HEK293 (cell line): ENCODE measurements around the gene C19orf38.

Source experiments
- CTCF ChIA-PET: fragments of 350-600 bp; formaldehyde crosslinking; extraction: SDS; loops from one replicate; lab custom pipeline; 2021; ENCODE audit warnings: antibody characterized with exemption; lab: Yijun Ruan, JAX
- POLR2A ChIA-PET: fragments of 300-600 bp; formaldehyde crosslinking; extraction: SDS; loops from one replicate; lab custom pipeline; 2020; ENCODE audit warnings: antibody characterized with exemption, inconsistent platforms; lab: Yijun Ruan, JAX
- H3K27ac ChIP-seq: fragments of 200-500 bp; sonication (Bioruptor generic); 2 replicates; pipeline ENCODE4 v1.5.1; 2014; ENCODE audit warnings: low read depth, low read length, control low read depth, inconsistent platforms; ENCODE audit errors: extremely low read depth
- H3K36me3 ChIP-seq, 2 experiments: fragments of 200-500 bp in 1 of 2; sonication (Bioruptor generic) in 1 of 2; 1 replicate in 1 of 2; 2 replicates in 1 of 2; pipeline ENCODE4 v1.5.1; 2014 to 2017; ENCODE audit warnings: inconsistent platforms in 2 of 2, low read length in 2 of 2; ENCODE audit not compliant: control insufficient read depth in 2 of 2, insufficient read depth in 1 of 2
- H3K4me1 ChIP-seq: fragments of 200-500 bp; sonication (Bioruptor generic); 2 replicates; pipeline ENCODE4 v1.5.1; 2014; ENCODE audit warnings: mild to moderate bottlenecking, low read length, inconsistent platforms; ENCODE audit not compliant: control insufficient read depth, insufficient read depth
- H3K4me3 ChIP-seq: 2 replicates; pipeline ENCODE4 v1.5.1; 2011; ENCODE audit warnings: low read depth, mild to moderate bottlenecking, control low read depth, low read length, moderate library complexity
- H3K9me3 ChIP-seq: fragments of 200-500 bp; sonication (Bioruptor generic); 2 replicates; pipeline ENCODE4 v1.5.1; 2014; ENCODE audit warnings: low read depth, low read length, inconsistent platforms; ENCODE audit not compliant: control insufficient read depth, insufficient read depth
- KLF10 ChIP-seq: fragments of 450-650 bp; IDR thresholded peaks from 2 replicates; pipeline ENCODE4 v1.5.1; 2018; ENCODE audit warnings: missing biosample characterization, mild to moderate bottlenecking, missing genetic modification characterization
- KLF7 ChIP-seq: fragments of 450-650 bp; formaldehyde crosslinking; IDR thresholded peaks from 2 replicates; pipeline ENCODE4 v1.5.1; 2016; ENCODE audit warnings: missing biosample characterization, missing genetic modification characterization, borderline replicate concordance
- SETDB1 ChIP-seq: IDR thresholded peaks from one replicate; pipeline ENCODE4 v1.6.1; 2017; ENCODE audit warnings: mild to moderate bottlenecking, low read length, moderate library complexity, mixed read lengths; ENCODE audit not compliant: insufficient read length
- SP2 ChIP-seq: fragments of 450-650 bp; formaldehyde crosslinking; IDR thresholded peaks from 2 replicates; pipeline ENCODE4 v1.5.1; 2016; ENCODE audit warnings: missing biosample characterization, missing genetic modification characterization
- ZEB2 ChIP-seq: fragments of 450-650 bp; formaldehyde crosslinking; IDR thresholded peaks from 2 replicates; pipeline ENCODE4 v1.5.1; 2016; ENCODE audit warnings: missing biosample characterization, missing genetic modification characterization
- ZNF157 ChIP-seq: fragments of 450-650 bp; formaldehyde crosslinking; IDR thresholded peaks from 2 replicates; pipeline ENCODE4 v1.5.1; 2016; ENCODE audit warnings: missing biosample characterization, missing genetic modification characterization
- ZNF2 ChIP-seq: fragments of 450-650 bp; formaldehyde crosslinking; IDR thresholded peaks from 2 replicates; pipeline ENCODE4 v1.5.1; 2016; ENCODE audit warnings: missing biosample characterization, missing genetic modification characterization
- ZNF266 ChIP-seq: fragments of 450-650 bp; formaldehyde crosslinking; IDR thresholded peaks from 2 replicates; pipeline ENCODE4 v1.5.1; 2016; ENCODE audit warnings: missing biosample characterization, missing genetic modification characterization, low read depth
- ZNF324 ChIP-seq: fragments of 450-650 bp; formaldehyde crosslinking; IDR thresholded peaks from 2 replicates; pipeline ENCODE4 v1.5.1; 2016; ENCODE audit warnings: missing biosample characterization, missing genetic modification characterization
- ZNF350 ChIP-seq: fragments of 450-650 bp; formaldehyde crosslinking; IDR thresholded peaks from 2 replicates; pipeline ENCODE4 v1.5.0; 2017; ENCODE audit warnings: missing biosample characterization, mild to moderate bottlenecking, missing genetic modification characterization
- ZNF416 ChIP-seq: fragments of 450-650 bp; formaldehyde crosslinking; IDR thresholded peaks from 2 replicates; pipeline ENCODE4 v1.5.1; 2016; ENCODE audit warnings: missing biosample characterization, missing genetic modification characterization
- ZNF473 ChIP-seq: fragments of 450-650 bp; formaldehyde crosslinking; IDR thresholded peaks from 2 replicates; pipeline ENCODE4 v1.5.1; 2017; ENCODE audit warnings: missing biosample characterization, missing genetic modification characterization
- ZNF621 ChIP-seq: fragments of 450-650 bp; formaldehyde crosslinking; IDR thresholded peaks from 2 replicates; pipeline ENCODE4 v1.5.1; 2017; ENCODE audit warnings: missing biosample characterization, missing genetic modification characterization
- ZNF623 ChIP-seq: fragments of 450-650 bp; formaldehyde crosslinking; IDR thresholded peaks from 2 replicates; pipeline ENCODE4 v1.5.1; 2016; ENCODE audit warnings: missing biosample characterization, missing genetic modification characterization
- ZNF707 ChIP-seq: fragments of 450-650 bp; formaldehyde crosslinking; IDR thresholded peaks from 2 replicates; pipeline ENCODE4 v1.5.1; 2016; ENCODE audit warnings: missing biosample characterization, missing genetic modification characterization
- ZNF777 ChIP-seq: fragments of 450-650 bp; formaldehyde crosslinking; IDR thresholded peaks from 2 replicates; pipeline ENCODE4 v1.5.1; 2017; ENCODE audit warnings: missing biosample characterization, missing genetic modification characterization, borderline replicate concordance
- ZNF837 ChIP-seq: fragments of 450-650 bp; formaldehyde crosslinking; IDR thresholded peaks from 2 replicates; pipeline ENCODE4 v1.5.1; 2016; ENCODE audit warnings: missing biosample characterization, missing genetic modification characterization
- ZXDB ChIP-seq: fragments of 450-650 bp; formaldehyde crosslinking; IDR thresholded peaks from 2 replicates; pipeline ENCODE4 v1.5.1; 2016; ENCODE audit warnings: missing biosample characterization, missing genetic modification characterization
- TF ChIP-seq, protein P1 (sequence below): fragments of 450-650 bp; formaldehyde crosslinking; IDR thresholded peaks from 2 replicates; pipeline ENCODE4 v1.5.1; 2016; ENCODE audit warnings: missing biosample characterization, missing genetic modification characterization
- TF ChIP-seq, protein P2 (sequence below): sonication (generic); formaldehyde crosslinking; IDR thresholded peaks from 2 replicates; pipeline ENCODE4 v1.8.1; 2022; ENCODE audit warnings: mild to moderate bottlenecking, moderate library complexity, missing genetic modification reagents
- TF ChIP-seq, protein P3 (sequence below): fragments of 450-650 bp; formaldehyde crosslinking; IDR thresholded peaks from 2 replicates; pipeline ENCODE4 v1.5.1; 2016; ENCODE audit warnings: missing biosample characterization, missing genetic modification characterization
- TF ChIP-seq, protein P4 (sequence below): fragments of 450-650 bp; formaldehyde crosslinking; IDR thresholded peaks from 2 replicates; pipeline ENCODE4 v1.5.1; 2016; ENCODE audit warnings: missing biosample characterization, missing genetic modification characterization
- TF ChIP-seq, protein P5 (sequence below): fragments of 450-650 bp; formaldehyde crosslinking; IDR thresholded peaks from 2 replicates; pipeline ENCODE4 v1.5.1; 2016; ENCODE audit warnings: missing biosample characterization, missing genetic modification characterization
- TF ChIP-seq, protein P6 (sequence below): fragments of 450-650 bp; formaldehyde crosslinking; optimal IDR thresholded peaks from 2 replicates; pipeline ENCODE3; 2016; ENCODE audit warnings: missing biosample characterization, mild to moderate bottlenecking, missing genetic modification characterization

The C19orf38 gene

DNA sequence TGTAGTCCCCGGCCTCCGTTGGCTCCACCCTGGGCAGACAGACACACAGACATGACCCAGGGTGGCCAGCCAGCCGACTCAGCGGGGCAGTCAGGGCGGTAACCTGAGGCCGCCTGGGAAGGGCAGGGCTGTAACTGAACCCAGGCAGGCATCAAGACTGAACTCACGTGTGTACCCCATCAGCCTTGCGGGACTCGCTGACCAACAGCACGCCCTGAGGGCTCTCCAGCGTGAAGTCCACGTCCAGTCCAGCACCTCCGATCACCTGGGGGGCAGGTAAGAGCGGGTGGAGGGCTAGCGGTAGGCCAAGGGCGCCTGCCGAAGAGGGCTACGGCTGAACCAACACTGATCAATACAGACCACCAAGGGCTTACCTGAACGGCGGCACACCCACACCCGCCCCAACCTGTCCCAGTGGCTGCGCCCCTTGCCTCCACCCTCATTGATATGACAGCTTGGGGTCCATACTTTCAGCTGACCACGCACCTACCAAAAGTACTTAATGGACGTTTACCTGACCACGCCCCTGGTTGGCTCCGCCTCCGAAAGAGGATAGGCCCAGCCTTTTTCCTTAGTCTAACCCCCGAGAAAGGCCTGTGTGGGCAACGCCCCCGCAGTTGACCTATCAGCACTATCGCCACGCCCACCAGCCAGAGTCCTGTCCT, 13.0 kb upstream of the C19orf38 start (continued):
- TF ChIP-seq, protein P1, sequence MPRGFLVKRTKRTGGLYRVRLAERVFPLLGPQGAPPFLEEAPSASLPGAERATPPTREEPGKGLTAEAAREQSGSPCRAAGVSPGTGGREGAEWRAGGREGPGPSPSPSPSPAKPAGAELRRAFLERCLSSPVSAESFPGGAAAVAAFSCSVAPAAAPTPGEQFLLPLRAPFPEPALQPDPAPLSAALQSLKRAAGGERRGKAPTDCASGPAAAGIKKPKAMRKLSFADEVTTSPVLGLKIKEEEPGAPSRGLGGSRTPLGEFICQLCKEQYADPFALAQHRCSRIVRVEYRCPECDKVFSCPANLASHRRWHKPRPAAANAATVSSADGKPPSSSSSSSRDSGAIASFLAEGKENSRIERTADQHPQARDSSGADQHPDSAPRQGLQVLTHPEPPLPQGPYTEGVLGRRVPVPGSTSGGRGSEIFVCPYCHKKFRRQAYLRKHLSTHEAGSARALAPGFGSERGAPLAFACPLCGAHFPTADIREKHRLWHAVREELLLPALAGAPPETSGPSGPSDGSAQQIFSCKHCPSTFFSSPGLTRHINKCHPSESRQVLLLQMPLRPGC (tag by site-specific recombination): no peak
- TF ChIP-seq KLF10 (tag by site-specific recombination): peak; percentile 98
- TF ChIP-seq ZEB2: 0 out of 2 replicates have a peak, but pooled peaks have one; percentile 5
- TF ChIP-seq ZNF621 (tag by site-specific recombination): no peak
- no peak for TF ChIP-seq KLF7 (tag by site-specific recombination)
- TF ChIP-seq ZNF2: peak; percentile 21; the same call in 1 of the 2 replicates
- TF ChIP-seq ZNF266 (tag by site-specific recombination): no peak
- TF ChIP-seq, protein P2, sequence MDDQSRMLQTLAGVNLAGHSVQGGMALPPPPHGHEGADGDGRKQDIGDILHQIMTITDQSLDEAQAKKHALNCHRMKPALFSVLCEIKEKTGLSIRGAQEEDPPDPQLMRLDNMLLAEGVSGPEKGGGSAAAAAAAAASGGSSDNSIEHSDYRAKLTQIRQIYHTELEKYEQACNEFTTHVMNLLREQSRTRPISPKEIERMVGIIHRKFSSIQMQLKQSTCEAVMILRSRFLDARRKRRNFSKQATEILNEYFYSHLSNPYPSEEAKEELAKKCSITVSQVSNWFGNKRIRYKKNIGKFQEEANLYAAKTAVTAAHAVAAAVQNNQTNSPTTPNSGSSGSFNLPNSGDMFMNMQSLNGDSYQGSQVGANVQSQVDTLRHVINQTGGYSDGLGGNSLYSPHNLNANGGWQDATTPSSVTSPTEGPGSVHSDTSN: no peak
- TF ChIP-seq ZNF416: no peak
- no peak for TF ChIP-seq ZNF324 (tag by site-specific recombination)

DNA sequence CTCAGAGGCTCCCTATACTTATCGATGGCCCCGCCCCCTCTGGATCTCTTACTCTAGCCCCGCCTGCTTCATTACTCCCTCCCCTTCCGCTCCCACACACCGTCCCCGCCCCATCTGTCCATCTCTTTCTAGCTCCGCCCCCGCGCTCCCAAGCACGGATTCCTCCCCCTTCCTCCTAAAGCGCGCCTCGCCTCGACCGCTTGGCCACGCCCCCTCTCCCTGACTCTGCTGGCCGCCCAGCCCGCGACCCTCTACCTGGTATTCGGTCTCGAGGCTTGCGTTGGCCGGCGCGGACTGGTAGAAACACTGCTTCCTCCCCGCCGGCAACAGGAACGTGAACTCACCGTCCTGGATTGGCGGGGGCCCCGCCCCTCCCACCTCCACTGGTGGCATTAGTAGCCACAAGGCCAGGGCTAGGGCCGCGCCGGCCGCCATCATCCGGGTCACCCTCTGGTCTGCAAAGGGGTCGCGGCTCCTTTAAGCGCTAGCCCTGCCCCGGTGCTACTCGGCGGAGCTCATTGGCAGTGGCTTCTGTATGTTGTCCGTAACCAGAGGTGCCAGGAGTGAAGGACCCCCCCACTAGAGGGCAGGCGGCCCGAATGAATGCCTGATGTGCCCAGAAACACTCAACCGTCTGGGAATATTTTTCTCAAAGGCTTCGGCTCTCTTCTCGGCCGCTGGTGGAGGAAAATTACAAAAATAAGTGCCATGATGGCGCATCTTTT, 12.3 kb upstream of the C19orf38 start, which contains the start of gene TMED1:
Gene TMED1 (minus strand): TSS at position 459 of the 725 bp plus-strand sequence. CDS start 21 bp downstream, at position 438.
- Histone ChIP-seq H3K36me3 (peaks cover 0 to 38% of the 10 kb centered on the region in 2 experiments; a peak in 2 of 3 replicates), H3K27ac (peak within 1 kb of the TSS; percentile 83), H3K4me1 (no peaks in the 10 kb centered on the region), H3K9me3 (no peaks in the 10 kb centered on the region), H3K4me3 (peak within 1 kb of the TSS; percentile 58)
- CTCF ChIA-PET: interaction anchor here (0.7 to 6.9 kb wide), 12 partner anchors 8 to 118 kb away, joined by 3 to 80 read pairs (median 4); partner anchors contain the start of gene DNM2
- POLR2A ChIA-PET: interaction anchor here (0.5 to 2.9 kb wide), 19 partner anchors 9 to 352 kb away, joined by 3 to 39 read pairs (median 4); partner anchors contain the start of genes CARM1 and DNM2
- TF ChIP-seq ZNF777: no peak; the same call in 1 of the 2 replicates
- TF ChIP-seq, protein P3, sequence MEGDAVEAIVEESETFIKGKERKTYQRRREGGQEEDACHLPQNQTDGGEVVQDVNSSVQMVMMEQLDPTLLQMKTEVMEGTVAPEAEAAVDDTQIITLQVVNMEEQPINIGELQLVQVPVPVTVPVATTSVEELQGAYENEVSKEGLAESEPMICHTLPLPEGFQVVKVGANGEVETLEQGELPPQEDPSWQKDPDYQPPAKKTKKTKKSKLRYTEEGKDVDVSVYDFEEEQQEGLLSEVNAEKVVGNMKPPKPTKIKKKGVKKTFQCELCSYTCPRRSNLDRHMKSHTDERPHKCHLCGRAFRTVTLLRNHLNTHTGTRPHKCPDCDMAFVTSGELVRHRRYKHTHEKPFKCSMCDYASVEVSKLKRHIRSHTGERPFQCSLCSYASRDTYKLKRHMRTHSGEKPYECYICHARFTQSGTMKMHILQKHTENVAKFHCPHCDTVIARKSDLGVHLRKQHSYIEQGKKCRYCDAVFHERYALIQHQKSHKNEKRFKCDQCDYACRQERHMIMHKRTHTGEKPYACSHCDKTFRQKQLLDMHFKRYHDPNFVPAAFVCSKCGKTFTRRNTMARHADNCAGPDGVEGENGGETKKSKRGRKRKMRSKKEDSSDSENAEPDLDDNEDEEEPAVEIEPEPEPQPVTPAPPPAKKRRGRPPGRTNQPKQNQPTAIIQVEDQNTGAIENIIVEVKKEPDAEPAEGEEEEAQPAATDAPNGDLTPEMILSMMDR (tag by site-specific recombination): peak; percentile 68
- TF ChIP-seq ZXDB (tag by site-specific recombination): peak; percentile 96
- TF ChIP-seq ZNF350 (tag by site-specific recombination): no peak
- TF ChIP-seq SETDB1: no peak
- TF ChIP-seq SP2 (tag by site-specific recombination): peak; percentile 99
- TF ChIP-seq, protein P4, sequence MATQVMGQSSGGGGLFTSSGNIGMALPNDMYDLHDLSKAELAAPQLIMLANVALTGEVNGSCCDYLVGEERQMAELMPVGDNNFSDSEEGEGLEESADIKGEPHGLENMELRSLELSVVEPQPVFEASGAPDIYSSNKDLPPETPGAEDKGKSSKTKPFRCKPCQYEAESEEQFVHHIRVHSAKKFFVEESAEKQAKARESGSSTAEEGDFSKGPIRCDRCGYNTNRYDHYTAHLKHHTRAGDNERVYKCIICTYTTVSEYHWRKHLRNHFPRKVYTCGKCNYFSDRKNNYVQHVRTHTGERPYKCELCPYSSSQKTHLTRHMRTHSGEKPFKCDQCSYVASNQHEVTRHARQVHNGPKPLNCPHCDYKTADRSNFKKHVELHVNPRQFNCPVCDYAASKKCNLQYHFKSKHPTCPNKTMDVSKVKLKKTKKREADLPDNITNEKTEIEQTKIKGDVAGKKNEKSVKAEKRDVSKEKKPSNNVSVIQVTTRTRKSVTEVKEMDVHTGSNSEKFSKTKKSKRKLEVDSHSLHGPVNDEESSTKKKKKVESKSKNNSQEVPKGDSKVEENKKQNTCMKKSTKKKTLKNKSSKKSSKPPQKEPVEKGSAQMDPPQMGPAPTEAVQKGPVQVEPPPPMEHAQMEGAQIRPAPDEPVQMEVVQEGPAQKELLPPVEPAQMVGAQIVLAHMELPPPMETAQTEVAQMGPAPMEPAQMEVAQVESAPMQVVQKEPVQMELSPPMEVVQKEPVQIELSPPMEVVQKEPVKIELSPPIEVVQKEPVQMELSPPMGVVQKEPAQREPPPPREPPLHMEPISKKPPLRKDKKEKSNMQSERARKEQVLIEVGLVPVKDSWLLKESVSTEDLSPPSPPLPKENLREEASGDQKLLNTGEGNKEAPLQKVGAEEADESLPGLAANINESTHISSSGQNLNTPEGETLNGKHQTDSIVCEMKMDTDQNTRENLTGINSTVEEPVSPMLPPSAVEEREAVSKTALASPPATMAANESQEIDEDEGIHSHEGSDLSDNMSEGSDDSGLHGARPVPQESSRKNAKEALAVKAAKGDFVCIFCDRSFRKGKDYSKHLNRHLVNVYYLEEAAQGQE (tag by site-specific recombination): peak; percentile 48
- TF ChIP-seq ZNF837 (tag by site-specific recombination): no peak
- TF ChIP-seq ZNF623 (tag by site-specific recombination): 0 out of 2 replicates have a peak, but pooled peaks have one; percentile 6
- TF ChIP-seq ZNF707 (tag by site-specific recombination): no peak
- TF ChIP-seq, protein P5, sequence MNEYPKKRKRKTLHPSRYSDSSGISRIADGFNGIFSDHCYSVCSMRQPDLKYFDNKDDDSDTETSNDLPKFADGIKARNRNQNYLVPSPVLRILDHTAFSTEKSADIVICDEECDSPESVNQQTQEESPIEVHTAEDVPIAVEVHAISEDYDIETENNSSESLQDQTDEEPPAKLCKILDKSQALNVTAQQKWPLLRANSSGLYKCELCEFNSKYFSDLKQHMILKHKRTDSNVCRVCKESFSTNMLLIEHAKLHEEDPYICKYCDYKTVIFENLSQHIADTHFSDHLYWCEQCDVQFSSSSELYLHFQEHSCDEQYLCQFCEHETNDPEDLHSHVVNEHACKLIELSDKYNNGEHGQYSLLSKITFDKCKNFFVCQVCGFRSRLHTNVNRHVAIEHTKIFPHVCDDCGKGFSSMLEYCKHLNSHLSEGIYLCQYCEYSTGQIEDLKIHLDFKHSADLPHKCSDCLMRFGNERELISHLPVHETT (tag by site-specific recombination): no peak
- TF ChIP-seq, protein P6, sequence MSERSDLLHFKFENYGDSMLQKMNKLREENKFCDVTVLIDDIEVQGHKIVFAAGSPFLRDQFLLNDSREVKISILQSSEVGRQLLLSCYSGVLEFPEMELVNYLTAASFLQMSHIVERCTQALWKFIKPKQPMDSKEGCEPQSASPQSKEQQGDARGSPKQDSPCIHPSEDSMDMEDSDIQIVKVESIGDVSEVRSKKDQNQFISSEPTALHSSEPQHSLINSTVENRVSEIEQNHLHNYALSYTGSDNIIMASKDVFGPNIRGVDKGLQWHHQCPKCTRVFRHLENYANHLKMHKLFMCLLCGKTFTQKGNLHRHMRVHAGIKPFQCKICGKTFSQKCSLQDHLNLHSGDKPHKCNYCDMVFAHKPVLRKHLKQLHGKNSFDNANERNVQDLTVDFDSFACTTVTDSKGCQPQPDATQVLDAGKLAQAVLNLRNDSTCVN: peak; percentile 79
- TF ChIP-seq ZNF473: no peak
- no peak for TF ChIP-seq ZNF157
